ENCODE results near the gene TGIF2LY.
"Not testable (repeated sequence)": the region's sequence is repeated elsewhere in the genome, so short reads cannot be mapped to it uniquely, and the experiment has no call there.

TGIF2LY gene

GRCh38 chrY:3578767-3579166, at the start of gene TGIF2LY:
TSS of gene TGIF2LY (plus strand) at chrY:3579067. CDS start at chrY:3579245, 178 bp downstream.
- DNase-seq (ENCODE audit: low spot score) = not testable (repeated sequence)
